ENCODE results near the gene KIAA0408. TPM values are rescaled to one million over a fixed set of nuclear protein-coding genes. Genes with fewer than 3 reads are reported as not detected.

The KIAA0408 gene
- total and polyA plus RNA-seq, 2 of the 8 experiments (the other 6 are each of a cell fraction or from before 2014, with no cell fraction given), result 3.3 to 10.8 TPM

GRCh38 chr6:127477658-127478057, 18.5 kb upstream of the KIAA0408 start:
- H2BK120ac ChIP-seq (replicated peaks; ENCODE audit: low read depth, low read length), result no peak overlapping the region
- FAIRE-seq (no peak), DNase-seq (ENCODE audit: low read depth in 1 of 2, low spot score in 2 of 2) (no peak)
- no peak overlapping the region for H3K56ac ChIP-seq (replicated peaks; ENCODE audit: insufficient read length, low read depth, low read length)
- no peak overlapping the region for H2BK15ac ChIP-seq (ENCODE audit: low read length)
- H2BK20ac ChIP-seq (ENCODE audit: low read length), result no peak overlapping the region
- ChIA-PET CTCF (ENCODE audit: partially characterized antibody) (interaction anchor here (2.7 to 9.1 kb wide), 2 partner anchors 14 to 40 kb away, joined by 9 to 65 read pairs; partner anchors contain the start of gene MTCL3), POLR2A (ENCODE audit: partially characterized antibody) (no interaction called here)
- 76% methylated on average over 1 of the region's 1 CpG; no CpG with 5 or more reads in 1 of the 2 experiments for WGBS, 2 experiments (ENCODE audit: extremely low coverage in 1 of 2, insufficient coverage in 1 of 2, insufficient read length in 1 of 2, insufficient replicate concordance in 2 of 2, low coverage in 1 of 2, low lambda C conversion rate in 2 of 2, missing lambda C conversion rate in 1 of 2)
- H3K18ac ChIP-seq (ENCODE audit: extremely low read depth, low read length), result no peak overlapping the region
- peaks cover 0 to 38% (median 22%) of the 10 kb centered on the region in 4 experiments; a peak in 6 of 8 replicates for H3K36me3 ChIP-seq (ENCODE audit: control insufficient read depth in 2 of 4, insufficient read depth in 4 of 4, low read length in 3 of 4)
- H2AFZ ChIP-seq (ENCODE audit: low read length), result no peak overlapping the region
- H4K8ac ChIP-seq (ENCODE audit: extremely low read depth, insufficient read depth, low read length), result no peak overlapping the region
- H3K23me2 ChIP-seq (ENCODE audit: low read depth, low read length), result no peaks in the 10 kb centered on the region
- no peak overlapping the region for H2BK5ac ChIP-seq (ENCODE audit: low read depth, low read length)
- peaks cover 0 to 9% (median 4%) of the 10 kb centered on the region in 4 experiments; a peak in 5 of 7 replicates for H3K4me1 ChIP-seq (replicated peaks in 1 of 4; ENCODE audit: control insufficient read depth in 3 of 4, insufficient read depth in 4 of 4, low read length in 3 of 4)
- no peak overlapping the region for H3K4me3 ChIP-seq (ENCODE audit: extremely low read depth in 1 of 4, insufficient read depth in 2 of 4, low read depth in 3 of 4, low read length in 4 of 4)
- H4K91ac ChIP-seq (replicated peaks; ENCODE audit: insufficient read length, low read length), result no peak overlapping the region
- H3K9me3 ChIP-seq (ENCODE audit: insufficient read depth in 2 of 2, low read depth in 1 of 2, low read length in 1 of 2), result no peaks in the 10 kb centered on the region
- no peaks in the 10 kb centered on the region for H3K27me3 ChIP-seq (replicated peaks in 1 of 4; ENCODE audit: control insufficient read depth in 3 of 4, extremely low read depth in 1 of 4, insufficient read depth in 3 of 4, low read length in 3 of 4)
- H4K20me1 ChIP-seq (replicated peaks in 1 of 2; ENCODE audit: control insufficient read depth in 1 of 2, insufficient read depth in 2 of 2, low read length in 2 of 2), result no peaks in the 10 kb centered on the region
- H3K23ac ChIP-seq (ENCODE audit: insufficient read length), result no peak overlapping the region
- no peak overlapping the region for H4K5ac ChIP-seq (ENCODE audit: insufficient read length, low read depth, low read length)
- no peak overlapping the region for H3K27ac ChIP-seq (ENCODE audit: low read depth, low read length)
- no peak overlapping the region for H3K14ac ChIP-seq (ENCODE audit: insufficient read length)
- no peaks in the 10 kb centered on the region for H3K79me2 ChIP-seq (ENCODE audit: control insufficient read depth in 1 of 2, insufficient read depth in 2 of 2, low read length in 2 of 2)
- H2AK5ac ChIP-seq (ENCODE audit: low read depth, low read length), result no peak overlapping the region
- no peak overlapping the region for H3K4me2 ChIP-seq (ENCODE audit: insufficient read depth in 1 of 2, low read depth in 2 of 2, low read length in 2 of 2)
- no peak overlapping the region for H3K4ac ChIP-seq (replicated peaks; ENCODE audit: insufficient read length, low read depth, low read length)
- no peak overlapping the region for H3K9ac ChIP-seq (replicated peaks in 1 of 4; ENCODE audit: extremely low read depth in 1 of 4, low read depth in 3 of 4, low read length in 3 of 4)
- H3K79me1 ChIP-seq (ENCODE audit: low read depth, low read length), result no peaks in the 10 kb centered on the region
- no peak overlapping the region for H2BK12ac ChIP-seq (ENCODE audit: low read depth, low read length)
- no peak for TF ChIP-seq TAF7 (optimal IDR thresholded peaks at IDR 0.05; ENCODE audit: borderline replicate concordance, low read depth, low read length)
- no peak for TF ChIP-seq CTCF (IDR thresholded peaks at IDR 0.05; ENCODE audit: control extremely low read depth in 1 of 3, insufficient read depth in 1 of 3, low read depth in 1 of 3, low read length in 3 of 3)
- TF ChIP-seq SAP30 (IDR thresholded peaks at IDR 0.05; ENCODE audit: insufficient read depth, insufficient replicate concordance, low read length), result no peak
- TF ChIP-seq SP1 (IDR thresholded peaks at IDR 0.05; ENCODE audit: low read depth, low read length), result no peak
- no peak for TF ChIP-seq MAFK (IDR thresholded peaks at IDR 0.05; ENCODE audit: low read depth, low read length)
- TF ChIP-seq BCL11A (IDR thresholded peaks at IDR 0.05; ENCODE audit: low read depth in 2 of 2, low read length in 2 of 2), result no peak
- no peak for TF ChIP-seq TEAD4 (IDR thresholded peaks at IDR 0.05; ENCODE audit: low read depth, low read length)
- no peak for TF ChIP-seq USF2 (IDR thresholded peaks at IDR 0.05; ENCODE audit: low read length)
- TF ChIP-seq, protein P1, sequence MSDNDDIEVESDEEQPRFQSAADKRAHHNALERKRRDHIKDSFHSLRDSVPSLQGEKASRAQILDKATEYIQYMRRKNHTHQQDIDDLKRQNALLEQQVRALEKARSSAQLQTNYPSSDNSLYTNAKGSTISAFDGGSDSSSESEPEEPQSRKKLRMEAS (IDR thresholded peaks at IDR 0.05), result no peak
- TF ChIP-seq SIRT6 (IDR thresholded peaks at IDR 0.05; ENCODE audit: low read length), result no peak

Data from H1 (cell line).